Mammary epithelial cell (primary cell): ENCODE results near the gene SLC9A9.

Experiments
- CTCF ChIP-seq, 2 donors: IDR thresholded peaks in 1 of 2; conservative IDR thresholded peaks in 1 of 2; 2 replicates each; pipeline ENCODE4 v1.5.1; 2011 to 2012; ENCODE audit warnings: inconsistent platforms in 2 of 2, low read length in 2 of 2, mild to moderate bottlenecking in 2 of 2, control low read depth in 1 of 2, low read depth in 1 of 2; ENCODE audit not compliant: insufficient read depth in 1 of 2; ENCODE audit errors: extremely low read depth in 1 of 2
- EZH2 ChIP-seq: IDR thresholded peaks from 2 replicates; pipeline ENCODE4 v1.6.1; 2012; ENCODE audit warnings: low read length, inconsistent platforms, borderline replicate concordance

- TF ChIP-seq CTCF (conservative IDR thresholded peaks at IDR 0.05 in 1 of 2, IDR thresholded peaks at IDR 0.05 in 1 of 2; ENCODE audit: extremely low read depth in 1 of 2, insufficient read depth in 1 of 2, low read depth in 1 of 2, low read length in 2 of 2) (no peak), EZH2 (no peak)
Observed at GRCh38 chr3:143332026-143332425, 516.2 kb downstream of the SLC9A9 start.
